DMS79 (cell line): Measurements from ENCODE around the gene PRKG1.
"Not testable (repeated sequence)": the region's sequence is repeated elsewhere in the genome, so short reads cannot be mapped to it uniquely, and the experiment has no call there.

Source experiments
- DNase-seq: peaks from one replicate; lab custom pipeline; 2025; lab: John Stamatoyannopoulos, UW

The PRKG1 gene

DNA sequence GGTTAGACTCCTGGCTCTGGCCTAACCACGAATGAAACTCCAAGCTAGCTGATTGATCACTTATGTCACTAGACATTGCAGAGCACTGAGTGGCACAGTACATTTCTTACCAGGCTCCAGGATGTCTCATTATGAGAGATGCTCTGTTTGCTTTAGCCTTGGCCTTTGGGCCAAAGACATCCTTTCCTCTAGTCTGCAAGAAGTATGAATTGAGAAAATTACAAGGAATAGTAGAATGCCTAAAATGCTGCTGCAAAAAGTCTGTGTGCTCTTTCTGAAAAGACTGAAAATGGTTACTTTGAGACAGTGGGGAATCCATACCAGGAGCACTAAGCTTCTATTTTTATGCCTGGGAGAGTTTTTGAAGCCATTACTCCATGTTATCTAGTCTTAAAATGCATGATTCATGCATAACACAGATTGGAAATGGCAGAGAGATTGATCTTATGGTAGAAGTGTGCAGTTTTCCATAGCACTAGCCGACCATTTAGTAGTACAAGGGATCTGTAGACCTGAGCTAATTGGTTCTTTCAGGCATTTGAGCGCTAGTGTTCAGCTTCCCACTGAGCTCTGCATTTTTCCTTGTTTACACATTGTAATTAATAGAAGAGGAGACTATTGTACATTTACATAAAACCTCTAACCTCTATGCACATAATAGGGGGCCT is 303.8 kb downstream of the PRKG1 start:
- no peak for DNase-seq

DNA sequence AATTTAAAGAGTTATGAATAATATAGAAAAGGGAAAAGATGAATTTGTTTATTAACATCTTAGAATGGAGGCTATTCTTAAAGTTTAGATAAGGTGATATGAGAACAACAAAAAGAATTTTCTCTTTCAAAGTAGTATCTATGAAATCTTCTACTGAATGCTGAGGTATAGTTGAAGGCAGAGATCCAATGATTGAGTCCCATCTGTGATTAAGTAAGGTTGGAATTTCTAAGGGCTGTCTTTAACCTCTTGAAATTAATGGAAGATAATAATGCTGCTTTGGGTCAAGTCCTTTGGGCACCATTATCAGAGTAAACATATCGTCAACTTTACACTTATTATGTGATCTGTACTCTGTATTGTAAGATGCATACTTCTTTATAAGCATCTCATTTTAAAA is 307.9 kb downstream of the PRKG1 start:
- DNase-seq, result no peak

DNA sequence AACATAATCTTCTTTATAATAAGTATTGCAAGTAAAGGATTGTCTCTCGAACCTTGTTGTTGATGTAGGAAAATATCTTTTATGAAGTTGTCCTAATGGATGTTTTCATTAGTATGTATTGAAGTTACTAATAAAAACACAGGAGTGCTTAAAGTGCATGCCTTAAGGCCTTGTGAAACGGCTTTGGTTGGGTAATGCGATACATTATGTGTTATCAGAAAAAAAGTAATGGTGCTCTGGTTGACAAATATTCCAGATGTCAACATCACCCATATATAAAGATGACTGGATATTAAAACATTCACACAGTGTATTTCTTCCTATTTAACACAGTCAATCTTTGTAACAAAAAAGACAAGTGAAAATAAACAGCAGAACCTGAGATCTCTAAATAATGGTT is 310.7 kb downstream of the PRKG1 start:
- no peak for DNase-seq

- no peak for DNase-seq
Measured at GRCh38 chr10:51386248-51386885, 312.1 kb downstream of the PRKG1 start.

DNA sequence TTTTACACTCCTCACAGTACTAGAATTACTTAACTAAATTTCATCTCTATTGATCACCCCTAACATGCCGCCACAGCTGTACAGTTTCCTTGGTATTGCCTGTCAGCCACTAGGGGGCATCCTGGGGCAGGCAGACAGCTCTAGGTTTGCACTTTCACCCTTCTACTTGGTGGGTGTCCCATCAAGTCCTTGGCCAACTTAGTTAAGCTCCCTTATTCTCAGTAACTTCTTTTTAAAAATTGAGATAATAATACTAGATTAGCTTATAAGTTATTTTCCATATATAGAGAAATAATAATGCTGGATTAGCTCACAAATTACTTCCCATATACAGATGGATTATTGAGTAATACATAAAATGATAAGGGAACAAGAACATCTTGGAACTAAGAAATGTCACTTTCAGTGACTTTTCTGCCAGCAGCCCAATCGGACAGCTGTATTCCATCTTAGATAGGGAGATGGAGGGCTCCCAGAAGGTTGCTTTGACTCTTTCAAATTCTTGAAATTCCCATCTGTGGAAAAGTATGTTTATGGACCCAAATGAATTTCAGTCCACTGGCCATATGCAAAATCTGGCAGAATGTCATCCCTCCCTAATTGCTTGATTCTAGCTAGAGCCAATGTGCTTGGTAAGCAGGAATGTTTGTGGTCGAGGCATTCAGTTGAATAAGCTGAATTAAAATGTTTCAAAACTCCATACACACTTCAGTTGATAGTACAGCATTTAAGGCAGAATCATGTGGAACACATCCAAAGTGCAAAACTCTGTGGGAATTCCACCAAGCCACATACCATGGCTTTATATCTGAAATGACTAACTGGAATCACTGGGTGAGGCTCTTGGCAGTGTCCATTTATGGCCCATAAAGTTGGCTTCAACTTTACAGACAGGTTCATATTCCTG is 315.4 kb downstream of the PRKG1 start:
- DNase-seq, result no peak

DNA sequence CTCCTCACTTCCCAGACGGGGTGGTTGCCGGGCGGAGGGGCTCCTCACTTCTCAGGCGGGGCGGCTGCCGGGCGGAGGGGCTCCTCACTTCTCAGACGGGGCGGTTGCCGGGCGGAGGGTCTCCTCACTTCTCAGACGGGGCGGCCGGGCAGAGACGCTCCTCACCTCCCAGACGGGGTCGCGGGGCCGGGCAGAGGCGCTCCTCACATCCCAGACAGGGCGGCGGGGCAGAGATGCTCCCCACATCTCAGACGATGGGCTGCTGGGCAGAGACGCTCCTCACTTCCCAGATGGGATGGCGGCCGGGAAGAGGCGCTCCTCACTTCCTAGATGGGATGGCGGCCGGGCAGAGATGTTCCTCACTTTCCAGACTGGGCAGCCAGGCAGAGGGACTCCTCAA is 318.7 kb downstream of the PRKG1 start:
- not testable (repeated sequence) for DNase-seq

- DNase-seq, result no peak
Measured at GRCh38 chr10:51394039-51394438, 319.8 kb downstream of the PRKG1 start.

- peak; percentile 17 for DNase-seq
Measured at GRCh38 chr10:51397244-51397643, 323.0 kb downstream of the PRKG1 start.

DNA sequence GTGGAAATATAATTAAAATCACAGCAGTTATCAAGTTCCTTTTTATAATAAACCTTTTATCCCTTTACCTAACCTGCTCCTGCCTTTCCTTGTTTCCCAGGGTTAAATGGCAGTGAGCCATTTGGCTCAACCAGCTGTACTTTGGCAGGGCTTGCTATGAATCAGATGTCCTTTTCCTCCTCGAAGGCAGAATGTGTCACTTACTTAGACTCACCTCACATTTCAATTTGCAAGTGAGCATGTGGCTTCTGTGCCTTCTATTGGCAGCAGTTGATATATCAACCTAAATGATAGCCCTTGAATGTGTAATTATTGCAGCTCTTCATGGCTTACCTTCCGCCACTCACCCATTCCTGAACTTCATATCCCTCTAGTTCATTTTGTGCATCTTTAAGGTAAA is 323.4 kb downstream of the PRKG1 start:
- peak; percentile 41 for DNase-seq

DNA sequence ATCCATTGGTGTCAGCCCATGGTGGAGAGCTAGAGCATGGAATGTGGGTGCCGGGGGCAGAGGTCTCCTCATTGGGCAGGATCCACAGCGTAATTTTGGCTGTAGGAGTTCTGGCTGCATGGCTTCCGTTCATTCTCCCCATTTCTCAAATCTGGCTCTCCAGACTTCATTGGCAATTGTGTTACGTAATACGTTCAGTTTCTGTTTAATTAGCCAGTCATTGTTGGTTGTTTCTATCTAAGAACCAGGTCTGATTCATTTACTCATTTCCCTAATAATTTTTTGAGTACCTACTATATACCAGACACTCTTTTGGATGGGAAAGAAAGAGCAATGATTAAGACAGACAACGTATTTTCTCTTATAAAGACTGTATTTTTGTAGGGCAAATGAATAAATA is 325.6 kb downstream of the PRKG1 start:
- no peak for DNase-seq

DNA sequence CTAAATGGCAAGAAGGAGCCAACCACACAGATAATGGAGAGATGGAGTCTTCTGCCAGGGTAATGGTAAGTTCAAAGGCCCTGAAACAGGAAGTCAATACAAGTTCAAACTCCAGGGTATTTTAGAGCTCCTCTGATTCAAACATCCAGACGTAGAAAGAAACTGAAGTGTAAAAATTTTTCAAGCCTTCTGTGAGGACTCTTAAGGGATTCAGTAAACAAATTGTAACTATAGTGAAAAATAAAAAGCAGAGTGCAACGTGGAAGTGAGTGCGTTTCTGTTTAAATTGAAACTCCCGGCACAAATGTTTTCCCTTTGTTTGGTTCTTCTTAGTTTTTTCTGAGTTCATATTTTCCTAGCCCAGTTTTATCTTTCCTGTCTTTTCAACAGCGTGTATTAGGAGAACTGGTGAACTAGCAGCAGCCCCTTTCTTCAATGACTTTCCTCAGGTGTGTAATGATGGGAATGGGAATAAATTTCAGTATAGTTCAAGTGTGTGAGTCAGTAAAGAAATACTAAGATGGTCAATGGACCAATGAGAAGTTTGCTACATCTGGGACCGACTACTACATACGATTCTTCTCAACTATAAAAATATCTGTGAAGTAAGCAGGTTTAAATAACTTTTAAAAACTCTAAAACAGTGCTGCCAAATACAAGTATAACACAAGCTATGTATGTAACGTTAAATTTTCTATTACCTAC is 326.3 kb downstream of the PRKG1 start:
- DNase-seq, result no peak

DNA sequence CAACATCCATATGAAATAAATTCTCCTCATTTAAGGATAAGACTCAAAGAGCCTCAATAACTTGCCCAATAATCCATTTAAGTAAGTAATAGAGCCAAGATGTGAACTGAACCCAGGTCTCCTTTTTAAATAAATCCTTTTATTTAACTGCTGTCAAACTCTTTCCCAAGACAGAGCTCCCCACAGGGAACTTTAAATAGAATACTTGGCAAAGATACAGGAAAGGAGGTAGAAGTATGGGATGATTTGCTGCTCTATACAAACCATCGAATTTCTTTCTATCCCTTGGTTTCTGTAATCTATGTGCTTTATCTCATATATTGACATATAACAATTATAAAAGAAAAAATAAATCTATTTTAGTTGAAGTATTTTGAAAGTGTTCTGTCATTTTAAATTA is 329.2 kb downstream of the PRKG1 start:
- no peak for DNase-seq

- no peak for DNase-seq
Measured at GRCh38 chr10:51405580-51406351, 331.5 kb downstream of the PRKG1 start.

- no peak for DNase-seq
Measured at GRCh38 chr10:51406581-51406980, 332.3 kb downstream of the PRKG1 start.

GRCh38 chr10:51416494-51416893 is 342.2 kb downstream of the PRKG1 start:
- no peak for DNase-seq

DNA sequence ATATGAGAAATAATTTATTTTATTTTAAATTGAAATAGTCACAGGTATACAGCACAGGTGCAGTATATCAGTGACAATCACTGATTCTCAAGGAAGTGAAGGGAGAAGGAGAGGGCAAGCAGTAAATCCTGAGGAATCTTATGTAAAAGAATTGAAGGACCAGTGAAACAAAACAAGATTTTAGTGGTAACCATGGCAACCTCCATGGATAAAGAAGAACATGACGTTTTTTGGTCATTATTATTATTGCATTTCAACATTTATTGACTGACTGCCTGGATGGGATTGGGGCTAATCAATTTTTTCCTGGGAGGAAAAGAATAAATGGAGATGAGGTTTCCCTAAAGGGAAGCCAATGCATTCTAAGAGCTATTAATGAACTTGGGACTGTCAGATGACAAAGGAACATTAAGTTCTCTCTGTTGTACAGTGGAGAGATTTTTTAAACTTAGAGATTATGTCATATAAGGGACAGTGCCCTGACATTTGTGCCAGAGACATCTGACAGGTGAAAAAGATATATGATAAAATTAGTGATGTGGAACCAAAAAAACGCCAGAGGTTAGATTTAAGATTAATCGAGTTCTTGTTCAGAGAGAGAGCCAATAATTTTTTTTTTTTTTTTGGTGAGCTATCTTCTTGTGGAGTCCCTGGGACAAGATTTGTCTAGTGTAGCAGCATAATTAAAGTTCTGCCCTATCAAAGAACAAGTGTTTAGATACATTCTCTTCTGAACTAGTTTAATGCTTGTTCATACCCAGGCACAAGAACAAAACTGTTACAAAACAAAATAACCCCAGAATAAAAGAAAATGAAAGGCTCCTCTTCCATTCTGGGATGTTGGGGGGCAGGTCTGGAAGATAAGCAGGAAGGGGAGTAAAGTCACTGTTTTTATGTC is 345.2 kb downstream of the PRKG1 start:
- DNase-seq, result no peak

GRCh38 chr10:51421853-51422252 is 347.6 kb downstream of the PRKG1 start:
- no peak for DNase-seq

DNA sequence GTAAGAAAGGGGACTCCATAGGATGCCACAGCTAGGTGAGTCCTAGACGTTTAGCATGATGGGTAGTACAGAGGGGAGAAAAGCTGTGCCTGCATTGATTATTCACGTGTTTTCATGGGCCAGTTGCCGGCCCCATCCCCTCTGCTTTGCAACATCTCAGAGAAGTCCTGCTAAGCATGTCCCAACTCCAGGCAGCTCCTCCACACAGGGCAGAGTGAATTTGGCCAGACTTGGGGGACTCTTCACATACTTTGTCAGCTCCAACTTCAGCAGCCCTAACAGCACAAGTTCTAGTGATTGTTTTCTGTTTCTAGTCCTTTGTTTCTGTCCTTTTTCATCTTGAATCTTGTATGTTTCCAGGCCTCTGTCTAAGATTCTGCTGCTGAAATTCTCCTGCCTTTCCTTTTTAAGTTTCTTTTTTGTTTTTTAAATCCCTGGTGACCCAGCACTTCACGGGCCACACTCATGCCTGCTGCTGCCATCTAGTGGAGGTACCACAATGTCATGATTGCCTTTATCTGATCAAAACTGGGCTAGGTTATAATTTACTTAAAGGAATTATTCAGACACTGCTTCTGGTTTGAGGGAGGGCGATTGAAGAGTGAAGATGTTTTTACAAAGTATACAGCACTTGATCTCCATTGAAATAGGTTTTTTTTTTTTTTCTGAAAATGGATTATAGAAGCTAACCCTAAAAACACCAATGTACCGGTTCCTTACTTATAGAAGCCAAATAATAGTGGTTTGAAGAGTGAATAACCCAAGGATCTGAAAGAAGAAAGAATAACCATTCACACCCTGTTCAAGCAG is 348.2 kb downstream of the PRKG1 start:
- DNase-seq, result no peak

- DNase-seq, result no peak
Measured at GRCh38 chr10:51423121-51423452, 348.8 kb downstream of the PRKG1 start.

DNA sequence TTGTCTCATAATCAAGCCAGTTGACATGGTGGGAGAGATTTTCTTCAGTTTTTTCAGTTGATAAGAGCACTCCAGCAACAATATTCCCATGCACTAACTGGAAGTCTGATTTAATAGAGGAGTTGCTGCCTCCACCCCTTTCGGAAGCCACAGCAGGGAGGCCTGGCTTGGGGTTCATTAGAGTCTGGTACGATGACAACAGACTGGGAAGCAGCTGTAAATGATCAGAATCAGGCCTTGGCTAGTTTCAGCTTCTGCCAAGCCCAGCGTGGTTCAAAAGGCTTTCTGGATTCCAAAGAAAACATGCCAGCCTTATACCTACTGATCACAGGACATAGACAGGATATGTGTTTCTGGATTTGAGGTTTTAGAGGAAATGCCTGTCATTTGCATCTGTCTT is 351.1 kb downstream of the PRKG1 start:
- no peak for DNase-seq
